Progenitor cell of endocrine pancreas (in vitro differentiated cells): Measurements from ENCODE around the gene DSCAML1. TPM values are rescaled to one million over a fixed set of nuclear protein-coding genes. Genes with fewer than 3 reads are reported as not detected.

Source experiments
- DNase-seq: peaks from one replicate; pipeline ENCODE4 v3.0.0; 2021; ENCODE audit warnings: low spot score; ENCODE audit not compliant: unreplicated experiment
- H3K27ac Mint-ChIP-seq: 2 replicates; pipeline ENCODE4 v1.8.0; 2021; ENCODE audit warnings: mild to moderate bottlenecking, moderate library complexity, mixed read lengths
- H3K27me3 Mint-ChIP-seq: 2 replicates; pipeline ENCODE4 v1.8.0; 2021; ENCODE audit warnings: mixed read lengths
- H3K36me3 Mint-ChIP-seq: 2 replicates; pipeline ENCODE4 v1.8.0; 2022; ENCODE audit warnings: mixed read lengths; ENCODE audit not compliant: insufficient read depth
- H3K4me1 Mint-ChIP-seq: 2 replicates; pipeline ENCODE4 v1.8.0; 2021; ENCODE audit warnings: low read depth, mixed read lengths
- H3K4me3 Mint-ChIP-seq: 2 replicates; pipeline ENCODE4 v1.8.0; 2021; ENCODE audit warnings: low read depth, mild to moderate bottlenecking, moderate library complexity, mixed read lengths
- H3K9me3 Mint-ChIP-seq: 2 replicates; pipeline ENCODE4 v1.8.0; 2021; ENCODE audit warnings: low read depth, mixed read lengths
- total RNA-seq: library from RNA; stranded (reverse); gene quantifications from 2 replicates; pipeline ENCODE4 v1.2.1, GENCODE V29; 2021
- TF ChIP-seq, protein P1 (sequence below): fragments of 200-600 bp; sonication (generic); IDR thresholded peaks from one replicate; pipeline ENCODE4 v1.5.0; 2021; ENCODE audit warnings: antibody characterized with exemption, mild to moderate bottlenecking; ENCODE audit not compliant: unreplicated experiment

DSCAML1 gene
- total RNA-seq, 1 donor from 2014 or later, result 2.7 TPM

- Mint-ChIP-seq H3K36me3 (no peaks in the 10 kb centered on the region), H3K4me1 (peaks cover 1% of the 10 kb centered on the region), H3K27ac (no peak overlapping the region), H3K9me3 (no peaks in the 10 kb centered on the region), H3K4me3 (no peak overlapping the region), H3K27me3 (peaks cover 18% of the 10 kb centered on the region)
- TF ChIP-seq, protein P1, sequence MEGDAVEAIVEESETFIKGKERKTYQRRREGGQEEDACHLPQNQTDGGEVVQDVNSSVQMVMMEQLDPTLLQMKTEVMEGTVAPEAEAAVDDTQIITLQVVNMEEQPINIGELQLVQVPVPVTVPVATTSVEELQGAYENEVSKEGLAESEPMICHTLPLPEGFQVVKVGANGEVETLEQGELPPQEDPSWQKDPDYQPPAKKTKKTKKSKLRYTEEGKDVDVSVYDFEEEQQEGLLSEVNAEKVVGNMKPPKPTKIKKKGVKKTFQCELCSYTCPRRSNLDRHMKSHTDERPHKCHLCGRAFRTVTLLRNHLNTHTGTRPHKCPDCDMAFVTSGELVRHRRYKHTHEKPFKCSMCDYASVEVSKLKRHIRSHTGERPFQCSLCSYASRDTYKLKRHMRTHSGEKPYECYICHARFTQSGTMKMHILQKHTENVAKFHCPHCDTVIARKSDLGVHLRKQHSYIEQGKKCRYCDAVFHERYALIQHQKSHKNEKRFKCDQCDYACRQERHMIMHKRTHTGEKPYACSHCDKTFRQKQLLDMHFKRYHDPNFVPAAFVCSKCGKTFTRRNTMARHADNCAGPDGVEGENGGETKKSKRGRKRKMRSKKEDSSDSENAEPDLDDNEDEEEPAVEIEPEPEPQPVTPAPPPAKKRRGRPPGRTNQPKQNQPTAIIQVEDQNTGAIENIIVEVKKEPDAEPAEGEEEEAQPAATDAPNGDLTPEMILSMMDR, result no peak
- no peak for DNase-seq
These were observed 108.7 kb downstream of the DSCAML1 start for GRCh38 chr11:117688255-117688797.

DNA sequence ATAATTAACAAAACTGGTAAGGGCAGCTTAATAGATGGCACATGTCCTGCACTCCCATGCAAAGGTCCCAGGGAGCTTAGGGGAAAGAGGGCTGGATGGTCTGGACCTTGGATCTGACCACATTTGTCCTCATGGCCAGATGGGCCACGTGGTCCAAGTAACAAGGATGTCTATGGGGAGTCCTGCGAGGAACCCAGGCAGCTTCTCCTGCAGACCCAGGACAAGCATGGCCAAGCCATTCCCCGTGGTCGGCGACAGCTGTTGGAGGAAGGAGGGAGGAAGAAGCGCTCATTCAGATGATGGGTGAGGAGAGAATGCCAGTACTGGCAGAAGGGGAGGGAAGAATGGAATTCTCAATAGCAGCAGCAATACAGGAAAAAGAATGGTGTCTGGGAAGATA is 109.2 kb downstream of the DSCAML1 start:
- TF ChIP-seq, protein P1, result no peak
- no peak overlapping the region for H3K27ac Mint-ChIP-seq
- H3K9me3 Mint-ChIP-seq, result no peaks in the 10 kb centered on the region
- H3K36me3 Mint-ChIP-seq, result no peaks in the 10 kb centered on the region
- H3K27me3 Mint-ChIP-seq, result peaks cover 18% of the 10 kb centered on the region
- DNase-seq, result no peak
- H3K4me1 Mint-ChIP-seq, result no peaks in the 10 kb centered on the region
- no peak overlapping the region for H3K4me3 Mint-ChIP-seq

GRCh38 chr11:117686711-117687110 is 110.3 kb downstream of the DSCAML1 start:
- Mint-ChIP-seq H3K27ac (no peak overlapping the region), H3K9me3 (no peaks in the 10 kb centered on the region), H3K36me3 (no peaks in the 10 kb centered on the region), H3K27me3 (peaks cover 28% of the 10 kb centered on the region), H3K4me3 (no peak overlapping the region), H3K4me1 (no peaks in the 10 kb centered on the region)
- TF ChIP-seq, protein P1, result no peak
- DNase-seq, result no peak

DNA sequence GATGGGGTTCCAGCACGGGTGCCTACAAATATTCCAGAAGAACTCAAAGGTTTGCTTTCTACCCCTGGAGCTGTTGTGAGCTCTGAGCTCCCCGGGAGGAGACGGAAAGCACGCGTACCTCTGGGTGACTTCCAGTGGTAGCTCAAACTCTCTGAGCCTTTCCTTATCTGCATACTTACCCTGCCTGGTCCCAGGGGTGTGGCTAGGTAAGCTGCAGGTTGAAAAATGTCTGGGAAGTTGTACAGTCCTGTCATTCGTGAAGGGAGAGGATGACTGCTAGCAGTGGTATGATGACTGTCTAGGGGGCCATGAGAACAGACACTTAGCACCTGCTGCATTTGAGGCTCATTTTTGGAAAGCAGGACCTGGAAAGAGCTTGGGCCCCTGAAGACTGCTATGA is 111.5 kb downstream of the DSCAML1 start:
- TF ChIP-seq, protein P1, result no peak
- H3K27me3 Mint-ChIP-seq, result peaks cover 36% of the 10 kb centered on the region
- no peak overlapping the region for H3K4me3 Mint-ChIP-seq
- H3K36me3 Mint-ChIP-seq, result no peaks in the 10 kb centered on the region
- no peaks in the 10 kb centered on the region for H3K9me3 Mint-ChIP-seq
- no peak for DNase-seq
- no peaks in the 10 kb centered on the region for H3K4me1 Mint-ChIP-seq
- H3K27ac Mint-ChIP-seq, result no peak overlapping the region

GRCh38 chr11:117684731-117685130 is 112.3 kb downstream of the DSCAML1 start:
- TF ChIP-seq, protein P1, result no peak
- Mint-ChIP-seq H3K27ac (no peak overlapping the region), H3K4me1 (no peaks in the 10 kb centered on the region)

More at GRCh38 chr11:117684731-117685130, 112.3 kb downstream of the DSCAML1 start:
- H3K36me3 Mint-ChIP-seq, result no peaks in the 10 kb centered on the region
- no peak overlapping the region for H3K4me3 Mint-ChIP-seq
- DNase-seq, result no peak
- H3K27me3 Mint-ChIP-seq, result peaks cover 39% of the 10 kb centered on the region
- no peaks in the 10 kb centered on the region for H3K9me3 Mint-ChIP-seq
